Measurements from ENCODE around the gene SPATA3. TPM values are rescaled to one million over a fixed set of nuclear protein-coding genes. Genes with fewer than 3 reads are reported as not detected.

The SPATA3 gene
- total RNA-seq, 1 donor from 2014 or later = not detected

DNA sequence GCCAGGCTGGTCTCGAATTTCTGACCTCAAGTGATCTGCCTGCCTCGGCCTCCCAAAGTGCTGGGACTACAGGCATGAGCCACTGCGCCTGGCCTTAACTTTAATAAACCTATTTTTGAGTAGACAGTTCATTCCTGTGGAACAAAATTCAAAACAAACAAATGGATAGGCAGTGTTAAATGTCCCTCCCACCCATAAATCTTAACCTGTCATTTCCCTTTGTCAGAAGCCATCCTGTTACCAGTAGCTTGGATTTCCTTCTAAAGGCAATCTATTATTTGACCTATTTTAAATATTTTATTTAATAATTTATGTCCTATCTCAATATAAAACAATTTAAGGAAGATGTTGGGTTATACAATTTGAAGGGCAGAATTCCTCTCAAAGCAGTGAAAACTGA lies 34.8 kb downstream of the SPATA3 start:
- no peak for ATAC-seq

DNA sequence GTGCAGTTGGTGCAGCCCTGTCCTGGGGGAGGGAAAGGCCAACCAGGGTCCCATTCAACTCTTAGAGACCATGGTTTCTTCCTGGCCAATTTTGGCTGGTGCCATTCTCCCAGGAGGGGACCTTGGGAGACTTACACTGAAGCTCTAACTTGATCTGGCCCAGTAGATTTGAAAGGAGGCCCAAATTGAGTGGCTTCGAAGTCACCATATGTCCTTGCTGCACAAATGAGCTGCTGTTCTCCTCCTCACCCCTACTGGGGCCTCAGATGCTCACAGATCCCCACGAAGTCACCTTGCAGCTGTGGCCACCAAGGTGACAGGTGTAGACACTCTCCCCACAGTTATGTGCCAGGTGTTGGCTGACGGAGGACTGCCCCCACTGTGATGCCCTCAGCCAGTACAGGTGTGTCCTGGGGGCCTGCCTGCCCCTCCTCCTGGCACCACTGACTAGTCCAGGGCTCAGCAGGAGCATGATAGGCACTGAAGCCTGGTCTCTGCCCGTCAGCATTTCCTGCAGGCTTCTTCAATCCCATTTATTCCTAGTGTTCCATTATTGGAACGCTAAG lies 36.7 kb downstream of the SPATA3 start:
- ATAC-seq = no peak

DNA sequence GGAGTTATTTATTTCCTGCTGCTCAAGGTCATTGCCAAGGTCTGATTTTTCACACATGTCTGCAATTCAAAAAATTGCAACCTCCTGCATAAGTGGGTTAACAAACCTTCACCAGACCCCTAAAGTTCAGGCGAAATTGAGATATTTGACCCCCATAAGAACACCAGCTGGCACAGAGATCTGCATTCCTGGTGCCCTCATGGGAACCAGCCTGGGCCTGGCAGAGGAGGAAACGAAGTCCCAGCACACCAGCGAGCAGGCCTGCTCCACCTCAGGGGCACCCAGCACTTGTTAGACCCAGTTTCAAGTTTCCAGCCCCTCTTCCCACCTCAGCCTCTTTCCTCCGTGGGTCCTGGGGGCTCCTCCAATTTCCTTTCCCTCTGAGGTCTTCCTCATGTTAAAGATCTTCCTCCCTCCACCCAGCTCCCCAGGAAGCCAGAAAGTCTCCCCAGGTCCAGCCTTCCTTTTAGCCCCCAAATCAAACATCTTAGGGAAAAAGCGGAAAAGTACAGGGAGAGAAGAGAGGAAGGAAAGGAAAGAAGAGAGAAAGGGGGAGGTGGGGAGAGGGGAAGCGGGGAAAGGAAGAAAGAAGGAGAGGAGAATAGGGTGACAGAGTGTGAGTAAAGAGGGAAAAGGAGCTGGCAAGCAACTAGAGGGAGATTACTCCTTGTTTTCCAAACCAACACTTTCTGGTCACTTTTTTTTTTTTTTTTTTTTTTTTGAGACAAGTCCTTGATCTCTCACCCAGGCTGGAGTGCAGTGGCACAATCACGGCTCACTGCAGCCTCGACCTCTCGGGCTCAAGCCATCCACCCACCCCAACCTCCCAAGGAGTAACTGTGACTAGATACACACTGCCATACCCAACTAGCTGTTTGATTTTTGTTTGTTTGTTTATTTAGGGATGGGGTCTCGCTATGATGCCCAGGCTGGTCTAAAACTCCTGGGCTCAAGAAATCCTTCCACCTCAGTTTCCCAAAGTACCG lies 37.5 kb downstream of the SPATA3 start:
- ATAC-seq = no peak

DNA sequence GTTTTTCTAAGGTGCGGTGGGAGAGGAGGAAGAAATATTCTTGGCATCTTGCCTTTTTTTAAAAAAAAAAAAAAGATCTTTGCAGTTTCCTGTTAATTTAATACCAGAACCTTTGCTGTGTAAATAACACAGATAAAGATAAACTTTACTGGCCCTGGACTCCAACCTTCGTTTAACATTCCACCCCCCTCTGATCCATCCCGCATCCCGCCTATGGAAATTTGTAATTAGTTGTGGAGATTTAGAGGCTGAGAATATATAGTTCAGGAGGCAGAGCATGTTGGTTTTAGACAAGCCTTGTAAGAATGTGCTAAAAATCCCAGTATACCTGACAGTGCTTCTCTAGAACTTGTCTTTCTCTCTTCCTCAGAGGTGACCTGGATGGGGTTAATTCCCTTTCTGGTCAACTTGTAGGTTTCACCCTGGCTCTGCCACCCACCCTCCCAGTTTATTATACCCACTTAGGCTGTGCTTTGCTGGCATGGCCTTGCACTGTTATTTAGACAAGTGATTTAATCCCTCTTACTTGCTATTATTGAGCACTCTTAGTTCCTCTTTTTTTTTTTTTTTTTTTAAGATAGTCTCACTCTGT lies 38.5 kb downstream of the SPATA3 start:
- ATAC-seq = no peak

DNA sequence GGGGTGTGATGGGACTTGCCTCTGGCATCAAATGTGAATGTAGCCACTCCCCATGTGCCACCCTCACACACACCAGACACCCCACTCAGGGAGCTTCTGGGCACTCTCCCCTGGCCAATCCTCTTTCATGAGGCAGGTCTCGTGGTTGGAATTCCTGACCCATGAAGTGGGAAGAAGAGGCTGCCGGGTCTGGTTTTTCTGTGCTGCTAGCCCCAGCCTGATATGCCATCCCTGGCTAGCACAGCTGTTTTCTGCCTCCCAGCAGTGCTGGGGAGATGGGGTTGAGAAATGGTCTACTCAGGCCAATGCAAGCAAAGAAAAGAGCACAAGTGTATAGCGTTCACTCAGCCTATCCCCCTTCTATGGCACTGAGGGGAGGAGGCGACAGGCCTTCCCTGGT lies 40.2 kb downstream of the SPATA3 start:
- ATAC-seq = no peak

DNA sequence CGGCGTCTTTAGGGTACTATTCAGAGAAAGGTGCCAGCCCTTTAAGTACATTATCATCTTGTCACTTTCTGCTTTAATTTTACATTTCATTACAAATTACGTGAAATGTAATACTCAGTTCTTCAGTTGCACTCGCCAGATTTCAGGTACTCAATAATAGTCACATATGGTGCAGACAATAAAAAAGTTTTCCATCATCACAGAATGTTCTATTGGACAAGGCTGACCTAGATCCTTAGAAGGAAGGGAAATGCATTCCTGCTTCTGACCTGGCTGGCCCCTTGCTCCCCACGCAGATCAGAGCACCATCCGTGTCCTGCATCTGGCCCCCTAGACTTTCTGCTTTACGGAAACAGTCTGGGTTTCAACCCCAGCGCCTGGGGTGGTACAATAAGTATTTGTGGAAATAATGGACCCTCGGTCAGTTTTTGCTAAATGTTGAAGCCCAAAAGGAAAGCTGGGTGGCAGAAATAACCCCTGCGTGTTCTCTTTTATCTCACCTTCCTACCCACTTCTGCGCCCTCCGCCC lies 40.7 kb downstream of the SPATA3 start:
- no peak for ATAC-seq

DNA sequence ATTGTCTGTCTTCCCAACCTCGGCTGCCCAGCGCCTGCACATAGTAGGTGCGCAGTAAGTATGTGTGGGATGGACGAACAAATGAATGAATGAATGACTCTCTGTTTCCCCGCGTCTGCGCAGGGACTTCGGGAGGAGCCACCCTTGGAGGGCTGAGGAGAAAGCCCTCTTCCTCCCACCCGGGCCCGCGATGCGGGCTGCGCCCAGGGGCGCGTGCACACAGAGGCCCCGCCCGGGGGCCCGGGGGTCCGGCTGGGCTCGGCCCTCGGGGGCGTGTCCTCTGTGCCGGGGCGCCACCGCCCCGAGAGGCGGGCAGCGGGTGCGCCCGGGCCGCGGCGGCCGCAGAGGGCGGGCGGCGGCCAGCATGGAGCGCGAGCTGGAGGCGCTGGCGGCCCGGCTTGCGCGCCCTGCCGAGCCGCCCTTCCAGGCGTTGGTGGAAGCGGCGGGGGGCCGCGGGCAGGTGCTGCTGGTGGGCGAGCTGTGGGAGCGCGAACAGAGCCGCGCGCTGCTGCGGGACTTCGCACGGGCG lies 41.3 kb downstream of the SPATA3 start, which contains the start of gene C2orf72:
Gene C2orf72, plus strand, starts transcription at position 322 of the 529 bp plus-strand sequence. Its CDS starts 43 bp downstream, at position 365.
- no peak for ATAC-seq

DNA sequence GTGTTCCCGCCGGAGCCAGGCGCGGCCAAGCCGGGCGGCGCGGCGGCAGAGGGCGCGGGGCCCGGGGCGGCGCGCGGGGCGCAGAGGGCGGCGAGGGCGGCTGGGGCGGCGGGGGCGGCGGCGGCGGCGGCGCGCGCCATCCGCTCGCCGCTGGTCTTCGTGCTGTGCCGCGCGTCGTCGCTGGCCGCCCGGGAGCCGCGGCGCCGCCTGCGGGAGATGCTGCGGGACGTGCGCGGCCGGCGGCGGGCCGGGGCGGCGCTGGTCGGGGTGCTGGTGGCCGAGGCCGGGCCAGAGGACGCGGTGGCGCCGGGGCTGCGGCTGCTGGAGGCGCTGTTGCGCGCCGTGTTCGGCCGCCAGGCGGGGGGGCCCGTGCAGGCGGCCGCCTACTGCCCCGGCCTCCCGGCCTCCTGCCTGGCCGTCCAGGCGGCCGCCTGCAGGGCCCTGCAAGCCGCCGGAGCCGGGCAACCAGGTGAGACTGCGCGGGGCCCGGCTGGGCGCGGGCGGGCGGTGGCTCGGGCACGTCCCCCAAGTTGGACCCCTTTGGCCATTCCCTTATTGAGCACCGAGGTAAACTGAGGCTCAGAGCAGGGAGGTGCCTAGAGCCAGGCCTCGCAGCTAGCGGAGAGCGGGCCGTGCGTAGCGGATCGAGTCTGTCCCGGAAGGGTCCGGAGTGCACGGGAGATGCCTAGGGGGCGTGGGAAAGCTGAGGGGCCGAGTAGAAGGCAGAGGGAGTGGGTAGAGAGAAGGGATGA lies 42.0 kb downstream of the SPATA3 start:
- no peak for ATAC-seq

DNA sequence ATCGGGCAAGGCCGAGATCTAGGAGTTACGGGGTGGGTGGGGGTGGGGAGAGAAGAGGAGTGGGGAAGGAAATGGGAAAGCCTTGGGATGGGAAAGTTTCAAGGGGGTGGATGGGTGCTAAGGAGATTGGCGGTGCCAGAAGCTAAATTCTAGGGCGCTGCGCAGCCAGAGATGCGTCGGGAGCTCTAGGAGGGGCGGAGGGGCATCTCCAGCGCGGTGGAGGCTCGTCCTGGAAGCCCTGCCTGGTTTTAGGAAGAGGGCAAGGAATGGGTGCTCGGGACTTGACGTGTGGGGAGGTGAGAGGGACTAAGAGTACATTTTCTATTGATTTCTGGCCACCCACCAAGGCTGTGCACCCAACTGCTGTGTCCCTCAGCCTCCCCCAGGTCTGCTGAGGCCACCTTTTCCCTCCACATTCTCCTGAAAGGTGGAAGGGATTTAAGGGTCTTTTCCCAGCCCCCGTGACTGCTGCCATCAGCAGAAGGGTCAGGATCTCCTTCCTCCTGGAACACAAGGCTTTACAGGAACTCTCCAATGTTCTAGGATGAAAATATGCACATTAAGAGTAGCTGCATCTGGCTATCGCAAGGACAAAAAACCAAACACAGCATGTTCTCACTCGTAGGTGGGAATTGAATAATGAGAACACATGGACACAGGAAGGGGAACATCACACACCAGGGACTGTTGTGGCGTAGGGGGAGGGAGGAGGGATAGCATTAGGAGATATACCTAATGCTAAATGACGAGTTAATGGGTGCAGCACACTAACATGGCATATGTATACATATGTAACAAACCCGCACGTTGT lies 42.8 kb downstream of the SPATA3 start:
- no peak for ATAC-seq

DNA sequence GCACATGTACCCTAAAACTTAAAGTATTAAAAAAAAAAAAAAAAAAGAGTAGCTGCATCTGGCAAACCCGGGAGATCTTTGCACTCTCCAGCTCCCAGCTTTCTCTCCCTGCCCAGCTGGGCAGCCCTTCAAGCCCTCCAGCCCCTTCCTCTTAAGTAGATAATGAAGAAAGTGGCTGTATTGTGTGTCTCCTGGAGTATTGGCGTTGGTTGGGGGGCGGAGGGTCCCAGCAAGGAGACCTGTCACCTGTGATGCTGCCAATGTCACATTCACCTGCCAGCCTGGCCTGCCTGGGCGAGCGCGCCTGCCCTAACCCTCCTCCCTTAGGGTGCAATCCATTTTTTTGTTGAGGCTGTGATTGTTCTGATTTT lies 43.4 kb downstream of the SPATA3 start:
- no peak for ATAC-seq

DNA sequence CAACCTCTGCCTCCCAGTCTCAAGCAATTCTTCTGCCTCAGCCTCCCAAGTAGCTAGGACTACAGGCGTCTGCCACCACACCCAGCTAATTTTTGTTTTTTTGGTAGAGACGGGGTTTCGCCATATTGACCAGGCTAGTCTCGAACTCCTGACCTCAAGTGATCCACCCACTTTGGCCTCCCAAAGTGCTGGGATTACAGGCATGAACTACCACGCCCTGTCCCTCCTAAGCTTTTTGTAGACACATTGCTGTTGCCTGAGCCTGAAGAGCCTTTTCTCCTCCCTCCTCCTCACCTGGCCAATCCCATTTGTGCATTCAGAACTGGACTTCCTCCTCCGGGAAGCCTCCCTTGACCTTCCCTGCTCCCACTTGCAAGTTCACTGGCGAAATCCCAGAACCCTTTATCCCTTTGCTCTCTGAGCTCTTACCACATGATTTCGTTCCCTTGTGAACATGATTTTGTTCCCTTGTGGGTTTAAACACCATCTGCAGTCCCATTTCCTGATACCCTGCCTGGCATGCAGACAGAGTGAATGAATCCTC lies 44.0 kb downstream of the SPATA3 start:
- no peak for ATAC-seq

DNA sequence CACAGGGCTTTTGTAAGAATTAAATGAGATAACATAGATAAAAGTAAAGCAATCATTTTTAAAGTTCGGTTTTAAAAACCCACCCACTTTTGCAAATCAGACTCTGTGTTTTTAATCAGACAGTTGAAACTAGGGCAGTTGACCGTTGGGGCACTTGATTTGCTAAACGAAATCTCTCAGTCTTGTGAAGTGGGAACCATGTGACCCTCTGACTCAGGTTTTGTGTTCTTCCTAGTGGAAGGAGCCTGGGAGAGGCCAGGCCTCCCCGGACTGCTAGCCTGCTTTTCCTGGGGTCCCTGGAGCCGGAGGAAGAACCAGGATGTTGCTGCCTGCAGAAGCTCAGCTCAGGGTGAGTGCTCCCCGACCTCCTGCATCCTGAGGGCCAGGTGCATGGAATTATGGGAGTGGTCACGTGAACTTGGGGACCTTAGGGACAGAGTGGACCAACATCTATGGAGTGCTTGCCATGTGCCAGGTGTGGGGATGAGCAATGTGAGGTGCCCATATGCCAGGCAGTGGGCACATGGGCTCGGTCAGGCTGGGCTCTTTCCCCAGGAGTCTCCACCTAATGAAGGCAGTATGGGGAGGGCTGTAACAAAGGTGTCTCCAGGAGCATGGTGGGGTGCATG lies 45.3 kb downstream of the SPATA3 start:
- peak; percentile 11 for ATAC-seq

DNA sequence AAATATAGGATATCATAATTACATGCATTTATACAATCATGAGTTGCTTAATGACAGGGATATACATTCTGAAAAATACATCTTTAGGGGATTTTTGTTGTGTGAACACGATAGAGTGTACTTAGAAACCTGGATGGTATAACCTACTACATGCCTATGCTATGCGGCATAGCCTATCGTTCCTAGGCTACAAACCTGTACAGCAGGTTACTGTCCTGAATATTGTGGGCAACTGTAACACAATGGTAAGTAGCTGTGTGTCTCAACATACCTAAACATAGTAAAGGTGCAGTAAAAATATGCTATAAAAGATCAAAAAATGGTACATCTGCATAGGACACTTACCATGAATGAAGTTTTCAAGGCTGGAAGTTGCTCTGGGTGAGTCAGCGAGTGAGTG lies 47.9 kb downstream of the SPATA3 start:
- ATAC-seq = no peak

DNA sequence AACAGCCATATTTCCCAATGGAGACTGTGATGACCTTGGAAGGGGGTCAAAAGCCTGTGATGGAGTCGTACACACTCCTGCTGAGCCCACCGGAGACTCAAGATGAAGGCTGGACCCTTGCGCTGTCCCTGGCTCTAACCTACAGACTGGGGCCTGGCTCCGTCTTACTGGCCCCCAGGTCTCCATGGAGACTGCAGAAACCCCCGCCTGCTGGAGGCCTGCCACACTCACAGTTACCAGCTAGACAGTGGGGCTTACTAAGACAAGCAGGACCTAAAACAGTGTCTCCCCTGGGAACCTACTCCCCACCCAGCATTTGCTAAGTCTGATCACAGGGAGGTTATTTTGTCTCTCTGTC lies 51.0 kb downstream of the SPATA3 start:
- ATAC-seq = no peak

DNA sequence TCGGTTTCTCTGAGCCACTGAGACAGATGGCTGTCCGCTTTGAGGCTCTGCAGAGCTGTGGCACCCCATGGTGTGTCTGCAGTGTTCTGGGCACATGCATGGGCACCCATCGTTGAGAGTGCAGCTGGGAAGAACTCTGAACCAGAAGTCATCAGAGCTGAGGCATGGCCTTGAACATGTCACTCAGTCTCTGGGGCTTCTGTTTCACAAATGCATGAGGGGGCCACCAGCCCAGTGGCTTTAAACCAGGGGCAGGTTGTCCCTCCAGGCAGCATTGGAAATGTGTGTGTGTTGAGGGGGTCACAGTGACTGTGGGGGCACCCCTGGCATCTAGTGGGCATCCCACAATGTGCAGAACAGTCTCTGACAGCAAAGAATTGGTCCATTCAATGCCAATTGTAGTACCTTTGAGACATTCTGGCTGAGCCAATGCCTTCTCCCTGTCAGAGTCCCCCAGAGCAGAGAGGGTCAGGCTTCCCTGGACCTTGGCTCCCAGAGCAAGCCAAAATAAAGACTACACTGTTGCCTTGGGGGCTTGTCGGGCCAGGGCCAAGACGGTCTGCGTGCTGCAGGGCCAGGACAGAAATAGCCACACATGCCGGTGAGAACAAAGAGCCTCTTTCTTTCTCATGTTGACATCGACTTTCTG lies 51.5 kb downstream of the SPATA3 start:
- no peak for ATAC-seq

DNA sequence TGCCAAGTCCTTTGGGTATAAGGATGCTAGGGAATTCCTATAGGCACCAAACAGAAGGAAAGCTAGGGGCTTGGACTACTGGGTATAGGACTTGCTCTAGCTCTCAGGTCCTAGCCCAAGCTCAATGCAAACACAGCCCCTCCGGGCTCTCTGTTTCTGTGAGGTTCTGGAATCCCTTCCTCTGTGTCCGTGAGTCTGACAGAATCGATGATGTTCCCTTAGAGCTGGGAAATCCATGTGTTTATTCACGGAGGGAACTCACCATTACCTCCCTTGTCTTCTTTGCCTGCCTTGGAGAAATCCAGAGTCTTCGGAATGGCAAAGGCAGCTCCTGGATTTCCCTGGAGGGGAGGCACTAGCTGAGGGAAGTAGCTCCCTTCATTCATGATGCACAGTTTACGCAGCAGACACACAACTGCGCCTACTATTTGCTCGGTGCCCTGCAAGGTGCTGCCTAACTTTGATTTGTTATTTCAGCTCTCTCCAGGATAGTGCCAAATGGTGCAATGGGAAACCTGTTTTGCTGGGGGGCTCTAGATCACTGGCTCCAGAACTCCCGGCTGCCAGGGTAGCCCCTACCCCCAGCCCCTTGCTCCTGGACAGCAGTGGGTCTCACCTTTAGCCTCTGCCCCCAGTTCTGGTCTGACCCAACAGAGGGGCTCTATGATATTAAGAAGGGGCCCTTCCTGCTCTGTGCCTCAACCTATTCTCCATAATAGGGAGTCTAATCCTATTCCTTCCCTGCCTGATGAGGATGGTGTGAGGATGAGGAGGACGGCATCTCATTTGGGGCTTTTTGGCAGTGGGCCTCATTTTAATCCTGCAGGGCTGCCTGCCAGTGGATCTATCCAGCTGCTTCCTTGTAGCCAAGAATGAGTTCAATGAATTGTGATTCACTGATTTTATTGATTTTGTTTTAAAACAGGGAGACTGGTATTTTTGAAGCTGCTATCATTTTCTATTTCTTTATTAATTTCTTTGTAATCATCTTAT lies 52.3 kb downstream of the SPATA3 start:
- no peak for ATAC-seq

DNA sequence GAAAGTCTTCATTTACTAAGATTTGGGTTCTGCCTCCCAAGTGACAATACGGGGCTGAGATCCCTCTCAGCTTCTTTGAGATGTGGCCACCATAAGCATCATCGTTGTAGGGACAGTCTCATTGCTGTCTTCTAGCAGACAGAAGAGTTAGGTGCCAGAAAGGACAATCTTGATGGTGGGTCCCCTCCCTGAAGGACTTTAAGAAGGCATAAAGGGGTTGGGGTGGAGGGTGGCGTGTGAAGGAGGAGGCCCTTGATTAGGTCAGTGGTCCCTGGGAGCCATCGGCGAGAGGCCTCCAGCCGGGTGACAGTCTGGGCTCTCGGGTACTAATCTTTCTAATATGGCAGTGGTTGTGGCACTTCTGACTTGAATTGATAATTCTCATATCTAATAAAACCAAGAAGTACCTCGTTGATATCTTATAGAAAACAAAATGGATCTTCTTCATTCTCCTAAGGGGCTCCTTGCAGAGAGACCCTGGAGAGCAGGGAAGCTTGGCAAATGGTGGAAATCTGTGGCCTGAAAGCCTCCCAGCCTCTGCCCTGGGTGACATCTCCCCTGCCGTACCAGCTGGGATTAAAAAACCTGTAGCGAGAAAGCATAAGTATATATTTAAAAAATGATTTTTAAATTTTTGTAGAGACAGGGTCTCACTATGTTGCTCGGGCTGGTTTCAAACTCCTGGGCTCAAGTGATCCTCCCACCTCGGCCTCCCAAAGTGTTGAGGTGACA lies 53.5 kb downstream of the SPATA3 start:
- no peak for ATAC-seq

All from esophagus mucosa (tissue), 1 donor.